Middle frontal gyrus (tissue), 1 donor: Measurements from ENCODE around the gene FUS.
A peak's percentile ranks its signal among the peaks of the same experiment; 100 is the strongest.
"Not testable (repeated sequence)": the region's sequence is repeated elsewhere in the genome, so short reads cannot be mapped to it uniquely, and the experiment has no call there.

Source experiments
- DNase-seq: peaks from one replicate; pipeline ENCODE4 v3.0.0-alpha.2; 2015; ENCODE audit warnings: low spot score; ENCODE audit errors: extremely low spot score

The FUS gene

GRCh38 chr16:31179747-31180459 lies at the start of gene FUS:
TSS of gene FUS (plus strand) at chr16:31180139. CDS start at chr16:31180215, 76 bp downstream.
- peak; percentile 90 for DNase-seq

GRCh38 chr16:31130336-31130891 lies 49.5 kb upstream of the FUS start:
- no peak for DNase-seq

GRCh38 chr16:31130899-31131298 lies 49.0 kb upstream of the FUS start:
- no peak for DNase-seq

- no peak for DNase-seq
Measured at GRCh38 chr16:31131416-31131815, 48.5 kb upstream of the FUS start.

GRCh38 chr16:31131841-31132271 lies 48.1 kb upstream of the FUS start:
- DNase-seq = no peak

GRCh38 chr16:31132303-31132979 lies 47.5 kb upstream of the FUS start:
- DNase-seq = no peak

GRCh38 chr16:31133046-31133501 lies 46.9 kb upstream of the FUS start:
- no peak for DNase-seq

- DNase-seq = no peak
Measured at GRCh38 chr16:31134091-31134571, 45.8 kb upstream of the FUS start.

- no peak for DNase-seq
Measured at GRCh38 chr16:31134625-31135534, 45.1 kb upstream of the FUS start.

- DNase-seq = no peak
Measured at GRCh38 chr16:31135535-31136286, 44.2 kb upstream of the FUS start, which contains the start of gene PRSS8. TSS of gene PRSS8 (minus strand) at chr16:31135727. CDS start at chr16:31135498, 229 bp downstream.

- DNase-seq = no peak
Measured at GRCh38 chr16:31136287-31136662, 43.7 kb upstream of the FUS start.

GRCh38 chr16:31136822-31137499 lies 43.0 kb upstream of the FUS start:
- not testable (repeated sequence) for DNase-seq

- no peak for DNase-seq
Measured at GRCh38 chr16:31138621-31139578, 41.0 kb upstream of the FUS start.

- DNase-seq = not testable (repeated sequence)
Measured at GRCh38 chr16:31141071-31141469, 38.9 kb upstream of the FUS start.

- DNase-seq = no peak
Measured at GRCh38 chr16:31141489-31142108, 38.3 kb upstream of the FUS start.

GRCh38 chr16:31142109-31143010 lies 37.6 kb upstream of the FUS start:
- peak; percentile 82 for DNase-seq

- no peak for DNase-seq
Measured at GRCh38 chr16:31143011-31143693, 36.8 kb upstream of the FUS start.
